Activated T-cell treated with anti-CD3 and anti-CD28 coated beads for 48 hours (primary cell): ENCODE results near the gene OR1K1.
"Not testable (repeated sequence)": the region's sequence is repeated elsewhere in the genome, so short reads cannot be mapped to it uniquely, and the experiment has no call there.

Experiments used
- DNase-seq: peaks from one replicate; pipeline ENCODE4 v3.0.0-alpha.2; 2020; ENCODE audit warnings: low read depth

OR1K1 gene, protein sequence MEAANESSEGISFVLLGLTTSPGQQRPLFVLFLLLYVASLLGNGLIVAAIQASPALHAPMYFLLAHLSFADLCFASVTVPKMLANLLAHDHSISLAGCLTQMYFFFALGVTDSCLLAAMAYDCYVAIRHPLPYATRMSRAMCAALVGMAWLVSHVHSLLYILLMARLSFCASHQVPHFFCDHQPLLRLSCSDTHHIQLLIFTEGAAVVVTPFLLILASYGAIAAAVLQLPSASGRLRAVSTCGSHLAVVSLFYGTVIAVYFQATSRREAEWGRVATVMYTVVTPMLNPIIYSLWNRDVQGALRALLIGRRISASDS

GRCh38 chr9:122800066-122801060 lies at the start of gene OR1K1:
Gene OR1K1 (plus strand): TSS chr9:122800123. CDS start chr9:122800123, 0 bp downstream.
- no peak for DNase-seq

DNA sequence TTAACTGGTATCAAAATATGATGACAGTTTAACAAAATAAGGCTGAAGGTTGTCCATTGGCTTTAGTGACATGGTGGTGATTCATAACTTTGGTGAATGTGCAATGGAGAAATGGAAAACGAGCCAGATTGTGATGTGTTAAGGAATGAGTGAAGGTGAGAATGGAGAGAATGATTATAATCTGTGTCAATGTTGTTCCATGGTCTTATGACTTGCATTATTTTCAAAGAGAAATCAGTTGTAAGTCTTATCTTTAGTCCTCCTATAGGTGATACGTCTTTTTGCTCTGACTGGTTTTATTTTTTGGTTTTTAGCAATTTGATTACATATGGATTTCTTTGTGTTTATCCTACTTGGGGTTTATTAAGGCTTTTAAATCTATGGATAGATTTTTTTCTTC lies 45.1 kb upstream of the OR1K1 start:
- DNase-seq = no peak

- DNase-seq = no peak
Measured at GRCh38 chr9:122767817-122768216, 32.1 kb upstream of the OR1K1 start.

GRCh38 chr9:122777052-122777451 lies 22.9 kb upstream of the OR1K1 start:
- DNase-seq = no peak

- DNase-seq = no peak
Measured at GRCh38 chr9:122777935-122778627, 21.8 kb upstream of the OR1K1 start.

GRCh38 chr9:122779181-122779580 lies 20.7 kb upstream of the OR1K1 start:
- DNase-seq = no peak

DNA sequence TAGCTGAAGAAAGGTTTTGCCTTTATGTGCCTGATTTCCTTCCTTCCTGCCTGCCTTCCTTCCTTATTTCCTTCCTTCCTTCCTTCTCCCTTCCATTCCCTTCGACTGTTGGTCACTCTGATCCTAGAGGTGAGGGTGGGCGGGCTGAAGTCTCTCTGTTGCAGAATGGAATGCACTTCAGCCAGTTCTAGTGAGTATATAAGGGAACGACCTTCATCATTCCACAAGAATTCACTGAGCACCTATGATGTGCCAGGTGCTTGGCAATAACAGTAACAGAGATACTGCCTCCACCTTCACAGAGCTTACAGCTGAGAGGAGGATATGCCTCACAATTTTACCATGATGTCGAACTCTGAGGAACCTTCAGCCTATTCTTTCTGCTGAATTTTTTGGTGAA lies 19.9 kb upstream of the OR1K1 start:
- DNase-seq = no peak

DNA sequence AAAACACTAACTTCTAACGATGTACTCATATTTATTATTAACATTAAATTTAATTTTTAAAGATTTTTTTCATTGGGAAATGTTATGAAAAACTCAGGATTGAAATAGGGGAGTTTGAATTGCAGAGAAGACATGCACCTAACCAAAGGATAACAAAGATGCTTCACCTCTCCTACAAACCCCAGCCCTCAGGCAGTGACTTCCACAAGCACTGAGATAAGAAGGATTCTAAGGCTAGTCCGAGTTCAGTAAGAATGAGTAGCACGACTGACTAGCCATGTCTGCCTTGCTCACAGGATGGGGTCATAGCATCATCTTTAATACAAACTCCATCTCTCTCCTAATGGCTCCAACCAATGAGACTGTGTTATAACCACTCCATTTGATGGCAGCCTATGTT lies 18.3 kb upstream of the OR1K1 start:
- DNase-seq = no peak

DNA sequence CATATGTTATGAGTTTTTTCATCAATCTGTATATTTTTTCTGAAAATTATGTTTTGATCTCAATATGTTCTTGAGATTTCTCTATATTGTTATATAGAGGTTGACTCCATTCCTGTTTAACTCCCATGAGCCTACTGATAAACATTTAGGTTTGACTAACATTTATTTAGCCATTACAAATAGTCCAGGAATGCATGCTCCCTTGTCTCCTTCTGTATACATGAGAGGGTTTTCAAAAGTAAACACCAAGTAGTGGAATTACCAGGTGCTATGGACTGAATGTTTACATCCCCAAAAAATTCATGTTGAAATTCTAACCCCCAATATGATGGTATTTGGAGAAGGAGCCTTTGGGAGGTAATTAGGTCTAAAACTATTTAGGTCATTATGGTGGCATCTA lies 14.7 kb upstream of the OR1K1 start:
- DNase-seq = no peak

- DNase-seq = no peak
Measured at GRCh38 chr9:122786338-122786737, 13.6 kb upstream of the OR1K1 start.

- DNase-seq = no peak
Measured at GRCh38 chr9:122788831-122789230, 11.1 kb upstream of the OR1K1 start, which contains the start of gene OR5C1. Gene OR5C1 (plus strand): TSS chr9:122788933. CDS start chr9:122788933, 0 bp downstream.

- DNase-seq = no peak
Measured at GRCh38 chr9:122789256-122790046, 10.5 kb upstream of the OR1K1 start.

DNA sequence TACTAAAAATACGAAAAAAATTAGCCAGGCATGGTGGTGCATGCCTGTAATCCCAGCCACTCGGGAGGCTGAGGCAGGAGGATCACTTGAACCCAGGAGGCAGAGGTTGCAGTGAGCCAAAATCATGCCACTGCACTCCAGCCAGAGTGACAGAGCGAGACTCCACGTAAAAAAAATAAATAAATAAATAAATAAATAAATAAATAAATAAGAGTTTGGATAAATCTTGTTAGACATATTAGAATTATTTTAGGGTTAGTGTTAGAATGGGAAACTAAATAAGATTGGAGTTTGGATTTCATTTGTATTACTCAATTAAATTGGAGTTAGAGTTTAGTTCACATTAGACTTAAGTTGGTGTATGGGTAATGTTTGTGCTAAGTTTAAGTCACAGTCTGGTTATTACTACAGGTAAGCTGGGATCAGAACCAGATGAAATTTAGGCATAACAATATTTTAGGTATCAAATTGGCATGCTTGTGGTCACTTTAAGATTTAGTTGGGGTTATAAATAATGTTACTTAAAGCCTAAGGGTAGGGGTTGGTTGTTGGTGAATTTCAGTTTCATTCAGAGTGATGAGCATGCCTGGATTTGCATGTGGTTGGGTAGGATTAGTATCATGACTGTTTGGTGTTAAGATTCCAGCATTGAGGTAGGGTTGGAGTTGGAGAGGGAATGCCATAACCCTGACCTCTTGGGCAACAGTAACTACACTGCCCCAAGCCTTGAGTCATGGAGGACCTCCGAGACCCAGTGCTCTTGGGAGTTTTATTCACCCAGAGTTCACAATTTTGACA lies 7.9 kb upstream of the OR1K1 start:
- no peak for DNase-seq

GRCh38 chr9:122797316-122798063 lies 2.4 kb upstream of the OR1K1 start:
- DNase-seq = no peak

DNA sequence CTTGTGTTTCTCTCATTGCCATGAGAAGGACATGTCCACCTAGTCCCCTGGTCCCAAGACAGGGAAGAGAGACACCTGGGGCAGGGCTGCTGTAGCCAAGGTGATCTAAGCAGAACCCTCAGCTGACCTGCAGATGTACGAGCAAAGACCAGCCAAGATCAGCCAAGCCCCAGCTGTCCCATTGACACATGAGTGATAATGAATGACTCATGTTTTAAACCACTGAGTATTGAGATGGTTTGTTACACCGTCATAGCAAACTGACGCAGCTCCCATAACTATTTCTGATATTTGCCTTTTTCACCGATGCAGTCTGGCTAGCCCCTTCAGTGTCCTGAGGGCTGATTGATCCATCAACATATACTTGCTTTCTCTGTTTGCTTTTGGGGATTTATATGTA lies 6.7 kb downstream of the OR1K1 start:
- DNase-seq = no peak

DNA sequence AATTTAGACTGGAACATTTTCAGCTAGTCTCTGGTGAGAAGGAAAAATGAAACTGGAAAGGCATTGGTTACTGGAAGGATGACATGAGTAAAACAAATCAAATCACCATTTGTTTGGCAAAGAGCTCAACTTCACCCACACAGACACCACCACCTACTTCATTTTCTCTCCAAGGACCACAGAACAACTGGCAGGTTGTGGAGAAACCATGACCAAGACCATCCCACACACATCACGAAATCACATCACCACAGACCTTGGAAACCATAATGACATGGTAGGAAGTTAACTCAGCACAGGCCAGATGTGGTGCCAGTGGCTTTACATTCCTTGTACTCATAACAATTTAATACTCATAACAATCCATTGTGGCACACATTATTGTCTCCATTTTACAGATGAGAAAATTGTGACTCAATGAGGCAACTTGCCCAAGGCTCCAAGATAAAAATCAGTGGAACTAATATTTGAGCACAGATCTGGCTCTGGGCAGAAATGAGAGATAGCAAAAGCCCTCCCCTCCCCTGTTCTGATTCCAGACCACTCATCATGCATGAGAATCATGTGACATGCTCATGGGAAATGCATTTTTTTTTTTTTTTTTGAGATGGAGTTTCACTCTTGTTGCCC lies 7.5 kb downstream of the OR1K1 start:
- peak; percentile 41 for DNase-seq

- no peak for DNase-seq
Measured at GRCh38 chr9:122808141-122808540, 8.2 kb downstream of the OR1K1 start.

DNA sequence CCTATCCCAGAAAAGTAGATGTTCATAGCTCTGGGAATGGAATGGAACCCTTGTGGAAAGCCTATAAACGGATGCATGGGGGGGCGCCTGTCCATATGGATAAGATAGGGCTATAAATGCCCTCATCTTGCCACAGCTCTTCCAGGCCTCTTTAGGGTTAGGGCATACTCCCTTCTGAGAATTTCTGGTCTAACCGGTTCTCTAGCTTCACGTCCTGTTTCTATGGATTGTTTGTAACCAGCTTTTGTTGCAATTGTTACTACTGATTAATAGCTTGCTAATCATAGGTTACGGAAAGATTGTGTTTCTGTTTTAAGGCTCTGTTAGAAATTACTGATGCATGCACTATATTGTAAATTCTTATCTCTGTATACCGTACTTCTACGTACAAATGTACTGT lies 9.3 kb downstream of the OR1K1 start:
- not testable (repeated sequence) for DNase-seq

GRCh38 chr9:122810306-122810946 lies 10.5 kb downstream of the OR1K1 start:
- peak; percentile 57 for DNase-seq
